Erythroblast (primary cell): ENCODE data around the gene KRT33B.

Experiments used
- GATA1 ChIP-seq: IDR thresholded peaks from 2 replicates; pipeline ENCODE4 v1.6.1; 2011; ENCODE audit warnings: low read depth, mild to moderate bottlenecking, control low read depth, low read length, moderate library complexity
- POLR2A ChIP-seq: IDR thresholded peaks from 2 replicates; pipeline ENCODE4 v1.6.1; 2011; ENCODE audit warnings: mild to moderate bottlenecking, low read length

DNA sequence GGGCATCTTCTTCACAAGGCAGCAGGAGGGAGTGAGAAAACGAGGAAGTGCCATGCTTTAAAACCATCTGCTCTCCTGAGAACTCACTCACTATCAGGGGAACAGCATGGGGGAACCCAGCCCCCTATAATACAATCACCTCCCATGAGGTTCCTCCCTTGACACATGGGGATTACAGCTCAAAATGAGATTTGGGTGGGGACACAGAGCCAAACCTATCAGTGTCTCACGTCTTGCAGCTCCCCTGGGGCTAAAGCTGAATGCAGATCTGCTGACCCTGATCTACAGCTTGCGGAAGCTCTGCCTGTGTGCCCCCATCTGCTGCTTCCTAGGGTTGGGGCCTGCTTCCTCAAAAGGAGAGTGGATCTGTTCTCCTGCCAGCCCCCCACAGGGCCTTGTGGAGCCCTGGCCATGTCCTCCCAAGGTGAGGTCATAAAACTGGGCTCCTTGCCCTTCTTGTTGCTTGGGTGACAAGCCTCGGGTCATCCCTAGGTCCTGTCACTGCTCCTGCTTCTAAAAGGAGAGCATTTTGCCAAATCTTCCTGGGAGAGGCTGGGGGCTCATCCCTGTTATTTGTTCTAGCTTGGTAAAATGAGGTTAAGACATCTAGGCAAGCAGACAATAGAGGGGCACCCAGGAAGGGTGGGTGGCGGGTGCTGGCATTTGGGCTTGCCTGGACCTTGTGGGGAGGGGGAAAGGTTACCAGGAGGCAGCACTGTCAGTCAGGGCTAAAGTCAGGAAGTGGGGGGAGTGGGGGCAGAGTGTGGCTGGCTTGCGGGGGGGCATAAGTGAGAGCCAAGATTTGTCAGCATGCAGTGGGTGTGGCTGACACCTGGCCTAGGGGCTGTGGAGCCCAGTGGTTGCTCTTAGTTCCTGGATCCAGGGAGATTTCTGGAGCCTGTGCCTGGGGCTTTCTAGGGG, 35.0 kb downstream of the KRT33B start:
- TF ChIP-seq POLR2A (no peak), GATA1 (no peak)
